Measurements from ENCODE around the gene UQCC3. TPM values are rescaled to one million over a fixed set of nuclear protein-coding genes. Genes with fewer than 3 reads are reported as not detected.
A peak's percentile ranks its signal among the peaks of the same experiment; 100 is the strongest.

UQCC3 gene
- total RNA-seq, 2 experiments from 2014 or later = 5.0 to 5.7 TPM

GRCh38 chr11:62719302-62719978 is 48.0 kb downstream of the UQCC3 start:
- DNase-seq = no peak
- Mint-ChIP-seq H3K4me3 (no peak overlapping the region), H3K4me1 (peaks cover 47% of the 10 kb centered on the region), H3K9me3 (no peaks in the 10 kb centered on the region), H3K27me3 (no peaks in the 10 kb centered on the region), H3K36me3 (peaks cover 60% of the 10 kb centered on the region), H3K27ac (peak overlapping the region; percentile 60)

- Mint-ChIP-seq H3K4me3 (no peak overlapping the region), H3K27me3 (no peaks in the 10 kb centered on the region), H3K9me3 (no peaks in the 10 kb centered on the region), H3K27ac (no peak overlapping the region), H3K36me3 (peaks cover 70% of the 10 kb centered on the region), H3K4me1 (peaks cover 42% of the 10 kb centered on the region)
- DNase-seq = no peak
Observed at GRCh38 chr11:62721994-62722393, 50.5 kb downstream of the UQCC3 start.

Other genes with a start within 250 kb of the UQCC3 start
- 10 to 100 TPM; 12.3 to 12.5 TPM for gene AHNAK, start 124.9 kb upstream of the UQCC3 start, total RNA-seq
- gene EEF1G, start 97.8 kb upstream of the UQCC3 start, total RNA-seq = 1,000 to 10,000 TPM; 1,924 to 1,929 TPM
- 10 to 100 TPM; 29.1 to 32.2 TPM for gene TUT1, start 80.2 kb upstream of the UQCC3 start, total RNA-seq
- gene MTA2, start 69.8 kb upstream of the UQCC3 start, total RNA-seq = 100 to 1,000 TPM; 196 to 200 TPM
- 100 to 1,000 TPM; 112 to 121 TPM for gene EML3, start 58.9 kb upstream of the UQCC3 start, total RNA-seq
- 1 to 10 TPM; 2.0 to 2.8 TPM for gene ROM1, start 58.4 kb upstream of the UQCC3 start, total RNA-seq
- gene B3GAT3, start 49.7 kb upstream of the UQCC3 start, total RNA-seq = 10 to 100 TPM; 63.0 to 68.7 TPM
- gene GANAB, start 25.1 kb upstream of the UQCC3 start, total RNA-seq = 100 to 1,000 TPM; 198 to 211 TPM
- gene INTS5, start 18.4 kb upstream of the UQCC3 start, total RNA-seq = 10 to 100 TPM; 41.2 TPM
- 100 to 1,000 TPM; 147 to 159 TPM for gene C11orf98, start 6.5 kb upstream of the UQCC3 start, total RNA-seq
- gene CSKMT, start 6.4 kb upstream of the UQCC3 start, total RNA-seq = 10 to 100 TPM; 28.7 to 39.7 TPM
- 10 to 100 TPM; 22.6 to 26.0 TPM for gene LBHD1, start 594 bp downstream of the UQCC3 start, total RNA-seq
- 100 to 1,000 TPM; 123 to 124 TPM for gene UBXN1, start 7.4 kb downstream of the UQCC3 start, total RNA-seq
- gene LRRN4CL, start 17.9 kb downstream of the UQCC3 start, total RNA-seq = under 1 TPM; 0.16 to 0.21 TPM
- gene BSCL2, start 35.8 kb downstream of the UQCC3 start, total RNA-seq = 10 to 100 TPM; 22.7 to 23.7 TPM
- not detected for gene GNG3, start 36.0 kb downstream of the UQCC3 start, total RNA-seq
- gene HNRNPUL2, start 55.8 kb downstream of the UQCC3 start, total RNA-seq = 10 to 100 TPM; 54.4 to 56.3 TPM
- 10 to 100 TPM; 29.3 to 33.4 TPM for gene TTC9C, start 56.8 kb downstream of the UQCC3 start, total RNA-seq
- gene ZBTB3, start 82.5 kb downstream of the UQCC3 start, total RNA-seq = 1 to 10 TPM; 4.8 to 6.3 TPM
- 100 to 1,000 TPM; 125 to 131 TPM for gene POLR2G, start 89.9 kb downstream of the UQCC3 start, total RNA-seq
- gene TAF6L, start 99.7 kb downstream of the UQCC3 start, total RNA-seq = 10 to 100 TPM; 22.0 to 22.1 TPM
- 10 to 100 TPM; 30.7 to 34.3 TPM for gene TMEM179B, start 115.7 kb downstream of the UQCC3 start, total RNA-seq
- 1 to 10 TPM; 9.4 to 10.0 TPM for gene TMEM223, start 120.3 kb downstream of the UQCC3 start, total RNA-seq
- gene NXF1, start 133.8 kb downstream of the UQCC3 start, total RNA-seq = 100 to 1,000 TPM; 107 to 111 TPM
- gene STX5, start 160.4 kb downstream of the UQCC3 start, total RNA-seq = 10 to 100 TPM; 19.5 to 20.4 TPM
- not detected for gene TEX54, start 161.2 kb downstream of the UQCC3 start, total RNA-seq
- gene WDR74, start 167.9 kb downstream of the UQCC3 start, total RNA-seq = 100 to 1,000 TPM; 139 to 141 TPM
- 100 to 1,000 TPM; 408 to 428 TPM for gene SLC3A2, start 209.2 kb downstream of the UQCC3 start, total RNA-seq
- gene CHRM1, start 249.7 kb downstream of the UQCC3 start, total RNA-seq = not detected